Loucy (cell line): ENCODE data around the gene ZNF728.

ENCODE experiments used
- EZH2phosphoT487 ChIP-seq: fragments of 200-600 bp; IDR thresholded peaks from 2 replicates; pipeline ENCODE4 v1.6.1; 2018; ENCODE audit warnings: antibody characterized with exemption, mild to moderate bottlenecking, moderate library complexity, borderline replicate concordance
- TF ChIP-seq, protein P1 (sequence below): fragments of 200-600 bp; sonication (generic); conservative IDR thresholded peaks from 2 replicates; pipeline ENCODE4 v1.5.1; 2014; ENCODE audit warnings: mild to moderate bottlenecking, antibody characterized with exemption, low read length

DNA sequence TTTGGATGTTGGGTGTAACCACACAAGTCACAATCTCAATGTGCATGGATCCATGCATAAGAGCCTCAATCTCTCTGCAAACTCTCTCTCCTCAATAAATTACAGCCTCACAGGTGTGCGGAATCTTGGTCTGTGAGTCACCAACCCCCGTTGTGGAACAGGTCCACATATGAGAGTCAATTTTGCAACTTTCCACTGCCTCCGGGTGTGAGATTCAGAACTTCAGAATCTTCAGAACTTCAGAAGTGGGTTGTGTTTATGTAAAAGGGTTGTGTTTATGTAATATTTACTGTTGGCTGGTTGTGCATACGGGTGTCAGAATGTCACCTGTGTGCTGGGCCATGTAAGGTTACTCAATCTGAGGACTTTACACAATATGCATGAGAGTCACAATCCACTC lies 46.3 kb upstream of the ZNF728 start:
- TF ChIP-seq, protein P1, sequence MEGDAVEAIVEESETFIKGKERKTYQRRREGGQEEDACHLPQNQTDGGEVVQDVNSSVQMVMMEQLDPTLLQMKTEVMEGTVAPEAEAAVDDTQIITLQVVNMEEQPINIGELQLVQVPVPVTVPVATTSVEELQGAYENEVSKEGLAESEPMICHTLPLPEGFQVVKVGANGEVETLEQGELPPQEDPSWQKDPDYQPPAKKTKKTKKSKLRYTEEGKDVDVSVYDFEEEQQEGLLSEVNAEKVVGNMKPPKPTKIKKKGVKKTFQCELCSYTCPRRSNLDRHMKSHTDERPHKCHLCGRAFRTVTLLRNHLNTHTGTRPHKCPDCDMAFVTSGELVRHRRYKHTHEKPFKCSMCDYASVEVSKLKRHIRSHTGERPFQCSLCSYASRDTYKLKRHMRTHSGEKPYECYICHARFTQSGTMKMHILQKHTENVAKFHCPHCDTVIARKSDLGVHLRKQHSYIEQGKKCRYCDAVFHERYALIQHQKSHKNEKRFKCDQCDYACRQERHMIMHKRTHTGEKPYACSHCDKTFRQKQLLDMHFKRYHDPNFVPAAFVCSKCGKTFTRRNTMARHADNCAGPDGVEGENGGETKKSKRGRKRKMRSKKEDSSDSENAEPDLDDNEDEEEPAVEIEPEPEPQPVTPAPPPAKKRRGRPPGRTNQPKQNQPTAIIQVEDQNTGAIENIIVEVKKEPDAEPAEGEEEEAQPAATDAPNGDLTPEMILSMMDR = no peak
- no peak for TF ChIP-seq EZH2phosphoT487
